A549 (cell line): ENCODE data around the gene PDSS2.

ENCODE experiments used
- POLR2A ChIP-seq: IDR thresholded peaks from 2 replicates; pipeline ENCODE4 v1.6.1; 2012; ENCODE audit warnings: mild to moderate bottlenecking, low read length
- RAD21 ChIP-seq, 2 experiments: fragments of >200 bp in 1 of 2; sonication (Bioruptor Twin) in 1 of 2; formaldehyde crosslinking in 1 of 2; IDR thresholded peaks in 1 of 2; conservative IDR thresholded peaks in 1 of 2; 2 replicates in 1 of 2; 3 replicates in 1 of 2; pipeline ENCODE4 v1.6.1; 2012 to 2018; ENCODE audit warnings: inconsistent platforms in 1 of 2
- TF ChIP-seq, protein P1 (sequence below): fragments of >200 bp; sonication (Bioruptor Twin); formaldehyde crosslinking; IDR thresholded peaks from 3 replicates; pipeline ENCODE4 v1.5.1; 2016

DNA sequence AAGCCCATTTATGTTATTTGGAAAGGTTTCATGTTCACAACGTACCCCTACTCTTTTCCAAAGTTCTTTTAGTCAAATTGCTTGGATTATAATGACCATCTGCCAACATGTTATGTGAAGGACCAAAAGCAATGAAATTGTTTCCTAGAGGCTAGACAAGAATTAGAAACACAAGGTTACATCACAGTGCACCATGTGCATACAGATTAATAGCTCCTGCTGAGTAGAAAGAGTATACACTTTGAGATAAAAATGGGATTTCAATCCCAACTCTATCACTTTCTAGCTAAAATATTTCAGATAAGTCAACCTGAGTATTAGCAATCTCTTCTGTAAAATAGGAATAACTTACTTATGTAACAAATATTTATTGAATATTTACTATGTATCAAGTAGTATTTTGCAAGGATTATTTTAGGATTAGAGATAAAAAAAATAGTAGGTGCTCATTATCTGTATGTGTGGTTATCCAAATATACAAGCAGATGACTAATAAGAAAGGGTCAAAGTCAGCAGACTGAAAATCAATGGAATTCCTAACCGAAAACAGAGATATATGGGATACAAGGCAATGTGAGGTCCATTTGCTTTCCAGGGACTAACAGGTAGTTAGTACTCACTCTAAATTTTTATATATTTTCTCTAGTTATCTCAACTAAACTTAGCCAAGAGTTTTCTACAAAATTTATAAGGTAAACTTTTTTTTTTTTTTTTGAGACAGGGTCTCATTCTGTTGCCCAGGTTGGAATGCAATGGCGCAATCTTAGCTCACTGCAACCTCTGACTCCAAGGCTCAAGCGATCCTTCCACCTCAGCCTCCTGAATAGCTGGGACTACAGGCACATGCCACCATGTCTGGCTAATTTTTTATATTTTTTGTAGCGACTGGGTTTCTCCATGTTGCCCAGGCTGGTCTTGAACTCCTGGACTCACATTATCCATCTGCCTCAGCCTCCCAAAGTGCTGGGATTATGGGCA, 127.7 kb downstream of the PDSS2 start:
- TF ChIP-seq POLR2A (no peak), RAD21 (conservative IDR thresholded peaks at IDR 0.05 in 1 of 2, IDR thresholded peaks at IDR 0.05 in 1 of 2) (no peak)
- TF ChIP-seq, protein P1, sequence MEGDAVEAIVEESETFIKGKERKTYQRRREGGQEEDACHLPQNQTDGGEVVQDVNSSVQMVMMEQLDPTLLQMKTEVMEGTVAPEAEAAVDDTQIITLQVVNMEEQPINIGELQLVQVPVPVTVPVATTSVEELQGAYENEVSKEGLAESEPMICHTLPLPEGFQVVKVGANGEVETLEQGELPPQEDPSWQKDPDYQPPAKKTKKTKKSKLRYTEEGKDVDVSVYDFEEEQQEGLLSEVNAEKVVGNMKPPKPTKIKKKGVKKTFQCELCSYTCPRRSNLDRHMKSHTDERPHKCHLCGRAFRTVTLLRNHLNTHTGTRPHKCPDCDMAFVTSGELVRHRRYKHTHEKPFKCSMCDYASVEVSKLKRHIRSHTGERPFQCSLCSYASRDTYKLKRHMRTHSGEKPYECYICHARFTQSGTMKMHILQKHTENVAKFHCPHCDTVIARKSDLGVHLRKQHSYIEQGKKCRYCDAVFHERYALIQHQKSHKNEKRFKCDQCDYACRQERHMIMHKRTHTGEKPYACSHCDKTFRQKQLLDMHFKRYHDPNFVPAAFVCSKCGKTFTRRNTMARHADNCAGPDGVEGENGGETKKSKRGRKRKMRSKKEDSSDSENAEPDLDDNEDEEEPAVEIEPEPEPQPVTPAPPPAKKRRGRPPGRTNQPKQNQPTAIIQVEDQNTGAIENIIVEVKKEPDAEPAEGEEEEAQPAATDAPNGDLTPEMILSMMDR = no peak
